ENCODE data around the gene DNPH1. TPM values are rescaled to one million over a fixed set of nuclear protein-coding genes. Genes with fewer than 3 reads are reported as not detected.

Gene DNPH1
- polyA plus RNA-seq, 1 donor, result 44.3 TPM

DNA sequence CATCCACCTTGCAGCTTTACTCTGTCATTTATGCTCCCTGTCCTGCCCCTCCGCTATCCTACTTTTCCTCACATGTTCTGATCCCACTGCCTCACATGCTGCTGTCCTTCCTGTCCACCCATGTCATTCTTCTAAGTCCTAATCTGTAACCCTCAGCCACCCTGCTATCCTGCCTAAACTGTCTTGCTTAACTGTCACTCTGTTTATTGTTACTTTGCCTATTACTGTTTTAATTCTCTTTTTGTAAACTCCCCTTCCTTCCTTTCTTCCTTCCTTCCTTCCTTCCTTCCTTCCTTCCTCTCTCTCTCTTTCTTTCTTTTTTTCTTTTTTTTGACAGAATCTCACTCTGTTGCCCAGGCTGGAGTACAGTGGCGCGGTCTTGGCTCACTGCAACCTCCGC, 45.8 kb downstream of the DNPH1 start:
- no peak for DNase-seq

DNA sequence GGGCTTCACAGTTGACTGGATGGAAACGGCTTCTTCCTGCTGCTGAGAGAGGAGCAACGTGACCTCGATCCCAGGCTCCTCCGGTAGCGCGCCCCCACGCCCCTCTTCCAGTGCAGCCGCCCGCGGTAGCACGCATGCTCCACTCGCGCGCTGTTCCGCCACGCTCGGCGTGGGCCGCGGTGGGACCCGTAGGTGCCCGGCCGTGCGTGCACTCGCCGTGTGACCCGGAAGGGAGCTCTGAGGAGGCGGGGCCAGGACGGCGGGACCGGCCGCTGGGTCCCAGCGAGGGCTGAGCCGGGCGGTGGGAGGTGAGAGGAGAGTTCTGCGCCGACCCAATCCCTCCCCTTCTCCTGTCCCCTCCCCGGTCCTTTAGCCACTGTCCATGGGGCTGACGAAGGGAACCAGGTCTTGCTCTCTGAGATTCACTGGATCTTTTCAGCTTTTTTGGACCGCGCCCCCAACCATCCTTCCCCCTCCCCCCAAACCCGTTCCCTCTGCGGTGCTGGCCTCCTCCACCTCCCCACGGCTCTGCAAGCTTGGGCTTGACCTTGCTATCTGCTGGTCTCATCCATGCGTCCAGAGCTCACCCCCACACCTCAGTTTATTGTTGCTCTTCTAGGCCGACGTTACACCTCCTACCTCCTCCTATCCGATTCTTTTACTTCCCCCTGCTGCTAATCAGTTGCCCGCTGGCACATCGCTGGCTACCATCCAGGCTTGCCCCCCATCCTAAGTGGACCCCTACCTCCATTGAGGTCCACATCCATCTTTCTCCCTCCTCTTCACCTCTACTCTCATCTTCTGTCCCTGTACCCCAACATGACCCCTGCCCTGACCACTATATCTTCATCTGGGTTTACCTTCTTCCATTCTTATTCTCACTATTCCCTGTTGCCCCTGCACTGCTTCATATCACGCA, 47.1 kb downstream of the DNPH1 start, which contains the start of gene CUL9:
Gene CUL9 (plus strand): TSS at position 255 of the 919 bp plus-strand sequence. CDS start 2,115 bp downstream, outside the sequence.
- peak; percentile 75 for DNase-seq

DNA sequence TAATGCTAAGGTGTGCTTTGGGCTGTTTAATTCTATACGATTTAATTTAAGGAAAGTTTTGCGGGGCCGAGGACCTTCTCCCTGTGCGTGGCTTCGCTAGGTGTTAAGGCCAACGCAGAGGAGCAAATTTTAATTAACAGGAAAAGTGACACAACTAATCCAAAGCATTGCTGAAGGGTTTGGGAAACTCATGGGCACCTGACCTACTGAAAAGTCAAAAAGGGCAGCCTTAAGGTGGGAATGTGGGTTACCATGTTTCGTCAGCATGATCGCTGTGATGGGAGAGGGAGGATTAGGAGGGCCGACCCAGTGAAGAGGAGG, 47.7 kb downstream of the DNPH1 start:
- no peak for DNase-seq

DNA sequence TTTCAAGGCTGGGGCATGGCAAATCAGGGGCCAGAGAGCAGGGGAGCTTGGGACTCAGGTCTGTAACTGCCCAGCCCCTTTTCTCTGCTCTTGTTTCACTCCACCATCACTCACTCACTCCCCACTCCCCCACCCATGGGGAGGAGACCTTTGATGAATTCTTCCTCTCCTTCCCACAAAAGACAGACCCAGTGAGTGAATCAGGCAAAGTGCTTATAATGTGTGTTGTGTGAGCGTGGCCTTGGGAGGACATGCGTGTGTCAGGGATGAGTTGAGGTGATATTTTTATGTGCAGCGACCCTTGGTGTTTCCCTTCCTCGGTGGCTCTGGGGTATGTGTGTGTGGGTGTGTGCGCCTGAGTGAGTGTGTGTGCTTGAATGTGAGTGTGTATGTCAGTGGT, 48.3 kb downstream of the DNPH1 start:
- DNase-seq, result no peak

DNA sequence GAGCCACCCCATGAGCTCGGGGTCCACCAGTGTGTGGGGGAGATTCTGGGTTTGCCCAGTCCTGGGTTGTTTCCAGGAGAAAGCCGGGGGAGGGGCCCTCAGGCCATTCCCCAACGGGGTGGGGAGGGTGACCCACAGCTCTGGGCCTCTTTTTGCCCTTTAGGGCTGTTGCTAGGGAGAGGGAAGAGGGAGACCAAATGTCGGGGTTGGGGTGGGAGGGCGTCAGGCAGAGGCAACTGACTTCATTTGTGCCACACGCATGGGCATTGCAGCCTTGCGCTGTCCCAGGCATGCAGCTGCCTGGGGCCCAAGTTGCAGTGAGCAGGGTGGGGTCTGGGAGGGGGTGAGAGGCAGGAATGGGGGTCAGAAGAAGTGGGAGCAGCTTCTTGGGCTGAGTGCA, 49.2 kb downstream of the DNPH1 start:
- DNase-seq, result no peak

DNA sequence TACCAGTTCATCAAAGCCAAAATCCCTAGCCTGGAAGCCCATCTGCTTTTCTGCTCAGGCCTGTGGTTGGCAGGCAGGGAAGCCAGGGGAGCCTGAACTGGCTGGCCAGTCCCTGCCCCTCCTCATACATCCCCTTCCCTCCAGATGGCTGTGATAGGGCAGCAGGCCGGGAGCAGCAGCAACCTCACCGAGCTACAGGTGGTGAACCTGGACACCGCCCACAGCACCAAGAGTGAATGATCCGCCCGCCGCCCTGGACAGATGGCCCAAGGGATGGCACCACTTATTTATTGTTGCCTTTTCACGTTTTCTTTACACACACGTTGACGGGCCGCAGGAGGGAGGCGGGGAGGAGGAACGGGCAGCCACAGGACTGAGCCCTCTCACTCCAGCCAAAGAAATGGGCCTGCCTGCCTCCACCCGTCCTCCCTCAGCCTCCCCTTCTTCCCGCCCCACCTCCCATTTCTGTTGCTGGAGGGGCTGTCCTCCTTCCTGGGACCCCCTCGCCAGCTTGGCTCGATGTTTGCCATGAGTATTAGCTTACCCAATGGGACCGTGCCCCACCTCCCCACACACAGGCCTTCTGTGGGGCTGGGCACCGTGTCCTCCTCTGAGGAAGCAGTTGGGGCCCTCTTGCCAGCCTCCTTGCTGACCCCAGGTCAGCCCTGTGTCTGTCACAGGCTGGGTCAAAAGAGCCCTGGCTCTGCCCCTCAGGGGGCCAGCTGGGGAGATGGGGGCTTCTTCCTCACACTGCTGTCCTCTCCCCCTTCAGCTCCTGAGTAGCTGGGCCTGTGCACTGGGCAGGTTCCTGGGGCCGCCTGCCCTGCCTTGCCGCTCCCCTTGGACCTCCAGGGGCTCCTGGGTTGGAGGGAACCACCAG, 50.1 kb downstream of the DNPH1 start:
- DNase-seq, result no peak

DNA sequence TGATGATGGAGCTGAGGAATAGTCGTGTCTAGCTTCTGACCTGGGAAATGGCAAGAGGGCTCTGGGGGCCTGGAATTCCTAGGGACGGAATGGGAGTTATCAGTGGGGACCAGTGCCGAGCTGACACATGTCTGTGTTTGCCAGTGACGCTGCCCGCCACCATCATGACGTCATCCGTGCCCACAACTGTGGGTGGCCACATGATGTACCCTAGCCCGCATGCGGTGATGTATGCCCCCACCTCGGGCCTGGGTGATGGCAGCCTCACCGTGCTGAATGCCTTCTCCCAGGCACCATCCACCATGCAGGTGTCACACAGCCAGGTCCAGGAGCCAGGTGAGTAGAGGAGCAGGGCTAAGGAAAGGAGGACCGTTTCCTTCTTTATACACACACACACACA, 51.1 kb downstream of the DNPH1 start:
- no peak for DNase-seq

DNA sequence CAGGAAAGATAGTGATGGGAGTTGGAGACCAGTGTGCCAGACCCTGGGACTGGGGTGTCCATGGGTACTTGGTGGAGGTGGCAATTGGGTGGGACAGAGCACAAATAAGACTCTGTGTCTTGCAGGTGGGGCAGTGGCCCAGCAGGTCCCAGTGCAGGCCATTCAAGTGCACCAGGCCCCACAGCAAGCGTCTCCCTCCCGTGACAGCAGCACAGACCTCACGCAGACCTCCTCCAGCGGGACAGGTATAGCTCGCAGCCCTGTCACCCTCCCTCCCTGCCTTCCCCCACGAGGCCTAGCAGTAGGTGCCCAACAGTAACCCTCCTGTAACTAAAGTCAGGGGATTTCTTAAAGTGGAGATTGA, 52.9 kb downstream of the DNPH1 start:
- DNase-seq, result no peak

DNA sequence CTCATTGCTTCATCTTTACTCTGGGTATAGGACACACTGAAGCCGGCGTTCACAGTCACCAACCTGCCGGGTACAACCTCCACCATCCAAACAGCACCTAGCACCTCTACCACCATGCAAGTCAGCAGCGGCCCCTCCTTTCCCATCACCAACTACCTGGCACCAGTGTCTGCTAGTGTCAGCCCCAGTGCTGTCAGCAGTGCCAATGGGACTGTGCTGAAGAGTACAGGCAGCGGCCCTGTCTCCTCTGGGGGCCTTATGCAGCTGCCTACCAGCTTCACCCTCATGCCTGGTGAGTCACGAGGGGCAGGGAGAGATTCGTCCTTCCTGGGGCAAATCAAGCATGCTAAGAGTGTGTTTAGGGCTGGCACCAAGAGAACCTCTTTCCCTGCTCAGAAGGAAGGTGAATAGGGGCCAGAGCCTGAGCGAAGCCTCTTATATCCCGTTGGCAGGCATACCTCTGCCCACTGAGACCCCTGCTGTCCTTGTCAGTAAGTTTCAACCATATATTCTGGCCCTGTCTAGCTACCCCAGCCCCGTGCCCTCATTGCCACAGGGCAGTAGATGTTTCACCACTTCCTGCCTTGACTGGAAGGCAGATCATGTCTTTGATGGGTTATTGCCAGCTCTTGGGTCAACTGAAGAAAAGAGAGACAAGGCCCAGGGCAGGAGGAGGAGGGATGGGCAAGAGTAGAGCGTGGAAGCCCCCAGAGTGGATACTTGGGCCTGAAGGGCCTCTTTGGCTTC, 53.4 kb downstream of the DNPH1 start:
- no peak for DNase-seq

Other genes with a start within 250 kb of the DNPH1 start
- gene PPP2R5D, start 244.9 kb downstream of the DNPH1 start, polyA plus RNA-seq (ENCODE audit: insufficient read length), result 72.5 TPM
- gene MEA1, start 215.5 kb downstream of the DNPH1 start, polyA plus RNA-seq (ENCODE audit: insufficient read length), result 76.7 TPM
- gene KLHDC3, start 215.2 kb downstream of the DNPH1 start, polyA plus RNA-seq (ENCODE audit: insufficient read length), result 85.4 TPM
- gene RRP36, start 207.9 kb downstream of the DNPH1 start, polyA plus RNA-seq (ENCODE audit: insufficient read length), result 63.6 TPM
- 49.7 TPM for gene CUL7, start 175.6 kb downstream of the DNPH1 start, polyA plus RNA-seq (ENCODE audit: insufficient read length)
- gene MRPL2, start 170.0 kb downstream of the DNPH1 start, polyA plus RNA-seq (ENCODE audit: insufficient read length), result 53.2 TPM
- gene KLC4, start 169.8 kb downstream of the DNPH1 start, polyA plus RNA-seq (ENCODE audit: insufficient read length), result 72.4 TPM
- gene PTK7, start 153.2 kb downstream of the DNPH1 start, polyA plus RNA-seq (ENCODE audit: insufficient read length), result 213 TPM
- 28.2 TPM for gene SRF, start 58.2 kb downstream of the DNPH1 start, polyA plus RNA-seq (ENCODE audit: insufficient read length)
- 44.3 TPM for gene CUL9, start 47.3 kb downstream of the DNPH1 start, polyA plus RNA-seq (ENCODE audit: insufficient read length)
- 0.37 TPM for gene TTBK1, start 14.0 kb upstream of the DNPH1 start, polyA plus RNA-seq (ENCODE audit: insufficient read length)
- gene SLC22A7, start 68.8 kb upstream of the DNPH1 start, polyA plus RNA-seq (ENCODE audit: insufficient read length), result 1.2 TPM
- 7.3 TPM for gene CRIP3, start 79.3 kb upstream of the DNPH1 start, polyA plus RNA-seq (ENCODE audit: insufficient read length)
- gene ZNF318, start 140.2 kb upstream of the DNPH1 start, polyA plus RNA-seq (ENCODE audit: insufficient read length), result 38.1 TPM
- 28.9 TPM for gene ABCC10, start 198.1 kb upstream of the DNPH1 start, polyA plus RNA-seq (ENCODE audit: insufficient read length)
- gene DLK2, start 226.1 kb upstream of the DNPH1 start, polyA plus RNA-seq (ENCODE audit: insufficient read length), result 1.00 TPM
- gene TJAP1, start 248.1 kb upstream of the DNPH1 start, polyA plus RNA-seq (ENCODE audit: insufficient read length), result 41.3 TPM